T-cell (primary cell): ENCODE measurements around the gene EPAS1. TPM values are rescaled to one million over a fixed set of nuclear protein-coding genes. Genes with fewer than 3 reads are reported as not detected.

Experiments used
- ATAC-seq, 4 experiments: fragments of 200-7000 bp in 3 of 4; fragments of 150-1000 bp in 1 of 4; cut with Tn5 transposase; replicated peaks in 1 of 4; 1 replicate in 3 of 4; 2 replicates in 1 of 4; pipeline ENCODE4 v1.10.0; 2021; ENCODE audit warnings: moderate library complexity in 3 of 4, mild to moderate bottlenecking in 2 of 4, moderate number of reproducible peaks in 1 of 4
- CTCF ChIA-PET, 2 donors: fragments of 300-600 bp; sonication (Branson Sonifier 250); formaldehyde crosslinking; loops; one replicate each; lab custom pipeline; 2022; ENCODE audit warnings: antibody characterized with exemption in 2 of 2; lab: Charles Lee
- POLR2A ChIA-PET, 2 donors: fragments of 300-600 bp; sonication (Branson Sonifier 250); formaldehyde crosslinking; loops; one replicate each; lab custom pipeline; 2022; ENCODE audit warnings: antibody characterized with exemption in 2 of 2; lab: Charles Lee
- DNase-seq, 35 experiments: peaks; one replicate each; pipeline versions ENCODE4 v3.0.0 to v3.0.0-alpha.2; 2013 to 2023
- H3K27ac ChIP-seq: one replicate; pipeline ENCODE4 v1.5.1; 2013; ENCODE audit warnings: low read length
- H3K27me3 ChIP-seq, 2 experiments: replicated peaks in 1 of 2; 1 replicate in 1 of 2; 2 replicates in 1 of 2; pipeline versions ENCODE4 v1.6.1 to v1.7.0; 2013; ENCODE audit warnings: low read length in 1 of 2, mixed read lengths in 1 of 2; ENCODE audit not compliant: control insufficient read depth in 2 of 2, insufficient read depth in 2 of 2; ENCODE audit errors: extremely low read depth in 1 of 2
- H3K36me3 ChIP-seq, 2 donors: 1 replicate in 1 of 2; 2 replicates in 1 of 2; pipeline versions ENCODE4 v1.6.1 to v1.7.0; 2013; ENCODE audit warnings: low read length in 1 of 2; ENCODE audit not compliant: control insufficient read depth in 2 of 2, insufficient read depth in 1 of 2; ENCODE audit errors: extremely low read depth in 1 of 2
- H3K4me1 ChIP-seq, 2 experiments: 1 replicate in 1 of 2; 2 replicates in 1 of 2; pipeline versions ENCODE4 v1.6.1 to v1.7.0; 2013; ENCODE audit warnings: low read length in 2 of 2, mixed read lengths in 1 of 2; ENCODE audit not compliant: insufficient read depth in 2 of 2, control insufficient read depth in 1 of 2; ENCODE audit errors: extremely low read depth in 1 of 2
- H3K4me3 ChIP-seq, 2 donors: 1 replicate in 1 of 2; 2 replicates in 1 of 2; pipeline versions ENCODE4 v1.5.1 to v1.7.0; 2013; ENCODE audit warnings: mild to moderate bottlenecking in 2 of 2, low read length in 1 of 2, moderate library complexity in 1 of 2; ENCODE audit not compliant: control insufficient read depth in 1 of 2; ENCODE audit errors: extremely low read depth in 1 of 2
- H3K9me3 ChIP-seq: 2 replicates; pipeline ENCODE4 v1.7.0; 2013
- H3K27ac Mint-ChIP-seq, 2 donors: one replicate each; pipeline ENCODE4 v1.8.0; 2020 to 2021; ENCODE audit warnings: mild to moderate bottlenecking in 2 of 2, mixed read lengths in 2 of 2
- H3K27me3 Mint-ChIP-seq, 2 donors: one replicate each; pipeline ENCODE4 v1.8.0; 2021 to 2022; ENCODE audit warnings: mixed read lengths in 2 of 2
- H3K36me3 Mint-ChIP-seq: one replicate; pipeline ENCODE4 v1.8.0; 2021; ENCODE audit warnings: mixed read lengths
- H3K4me1 Mint-ChIP-seq, 3 donors: one replicate each; pipeline ENCODE4 v1.8.0; 2020 to 2022; ENCODE audit warnings: mixed read lengths in 3 of 3, mild to moderate bottlenecking in 1 of 3
- H3K4me3 Mint-ChIP-seq, 3 donors: one replicate each; pipeline ENCODE4 v1.8.0; 2020 to 2022; ENCODE audit warnings: mild to moderate bottlenecking in 3 of 3, mixed read lengths in 3 of 3, moderate library complexity in 3 of 3
- H3K9me3 Mint-ChIP-seq, 3 donors: one replicate each; pipeline ENCODE4 v1.8.0; 2020 to 2022; ENCODE audit warnings: mixed read lengths in 3 of 3
- WGBS: methylation state at CpG from one replicate; pipeline ENCODE4 v1.1.5; 2013; ENCODE audit warnings: missing lambda C conversion rate; ENCODE audit not compliant: insufficient coverage; 5-methylcytosine and 5-hydroxymethylcytosine counted together
- total RNA-seq, 35 experiments: library from RNA in 6 of 35; stranded (reverse) in 6 of 35; fragments of 120-200 nt in 1 of 35; gene quantifications; one replicate each; pipeline versions ENCODE4 v1.2.1 to v1.2.4 and lab custom pipeline; 2013 to 2026

The EPAS1 gene
- total RNA-seq, 5 donors from 2014 or later (not counting 1 experiment from before 2014, with no cell fraction given) = 1.0 to 4.0 (median 3.0) TPM

GRCh38 chr2:46263347-46263746 lies 33.9 kb upstream of the EPAS1 start:
- Histone ChIP-seq H3K4me1 (no peaks in the 10 kb centered on the region), H3K27ac (no peak overlapping the region), H3K4me3 (no peak overlapping the region), H3K9me3 (no peaks in the 10 kb centered on the region), H3K36me3 (no peaks in the 10 kb centered on the region), H3K27me3 (no peaks in the 10 kb centered on the region)
- WGBS = no CpG with 5 or more reads among the region's 1 CpG
- Mint-ChIP-seq H3K36me3 (no peaks in the 10 kb centered on the region), H3K4me1 (peaks cover 0 to 7% (median 5%) of the 10 kb centered on the region in 3 donors), H3K27ac (no peak overlapping the region), H3K9me3 (no peaks in the 10 kb centered on the region), H3K4me3 (no peak overlapping the region), H3K27me3 (peaks cover 3 to 5% of the 10 kb centered on the region in 2 donors)
- ChIA-PET POLR2A (no interaction called here), CTCF (no interaction called here)
- ATAC-seq = no peak
- DNase-seq = no peak

GRCh38 chr2:46264447-46264846 lies 32.8 kb upstream of the EPAS1 start:
- CTCF ChIA-PET = interaction anchor here in 1 of 2 donors (1.1 kb wide), 1 partner anchor 202 kb away, joined by 3 read pairs; no protein-coding TSS in a partner anchor

GRCh38 chr2:46266134-46266533 lies 31.1 kb upstream of the EPAS1 start:
- ChIA-PET CTCF (no interaction called here), POLR2A (no interaction called here)
- H3K4me3 ChIP-seq = no peak overlapping the region
- Mint-ChIP-seq H3K27ac (no peak overlapping the region), H3K9me3 (no peaks in the 10 kb centered on the region), H3K4me1 (peaks cover 5 to 7% (median 5%) of the 10 kb centered on the region in 3 donors), H3K4me3 (no peak overlapping the region), H3K27me3 (peaks cover 3 to 5% of the 10 kb centered on the region in 2 donors), H3K36me3 (no peaks in the 10 kb centered on the region)
- H3K4me1 ChIP-seq = peaks cover 0 to 4% of the 10 kb centered on the region in 2 experiments
- no peak for DNase-seq
- peaks cover 0 to 3% of the 10 kb centered on the region in 2 experiments for H3K27me3 ChIP-seq
- H3K9me3 ChIP-seq = no peaks in the 10 kb centered on the region
- WGBS = 100% methylated on average over 1 of the region's 5 CpGs
- H3K27ac ChIP-seq = no peak overlapping the region
- no peak for ATAC-seq
- H3K36me3 ChIP-seq = no peaks in the 10 kb centered on the region

More at GRCh38 chr2:46264447-46264846, 32.8 kb upstream of the EPAS1 start:
- POLR2A ChIA-PET = no interaction called here
- 100% methylated on average over 1 of the region's 2 CpGs for WGBS
- no peak overlapping the region for H3K27ac Mint-ChIP-seq
- H3K9me3 ChIP-seq = no peaks in the 10 kb centered on the region
- H3K4me1 Mint-ChIP-seq = peaks cover 0 to 7% (median 5%) of the 10 kb centered on the region in 3 donors
- no peak for ATAC-seq
- no peaks in the 10 kb centered on the region for H3K27me3 ChIP-seq
- no peaks in the 10 kb centered on the region for H3K36me3 ChIP-seq
- H3K4me1 ChIP-seq = no peaks in the 10 kb centered on the region
- DNase-seq = no peak
- peaks cover 3 to 5% of the 10 kb centered on the region in 2 donors for H3K27me3 Mint-ChIP-seq
- H3K9me3 Mint-ChIP-seq = no peaks in the 10 kb centered on the region
- H3K4me3 ChIP-seq = no peak overlapping the region
- no peaks in the 10 kb centered on the region for H3K36me3 Mint-ChIP-seq
- no peak overlapping the region for H3K27ac ChIP-seq
- no peak overlapping the region for H3K4me3 Mint-ChIP-seq

- peaks cover 0 to 3% of the 10 kb centered on the region in 2 experiments for H3K27me3 ChIP-seq
- Mint-ChIP-seq H3K4me1 (peaks cover 5 to 7% (median 5%) of the 10 kb centered on the region in 3 donors), H3K36me3 (no peaks in the 10 kb centered on the region), H3K9me3 (no peaks in the 10 kb centered on the region), H3K27ac (no peak overlapping the region), H3K4me3 (no peak overlapping the region), H3K27me3 (peaks cover 3 to 5% of the 10 kb centered on the region in 2 donors)
- ATAC-seq (no peak), DNase-seq (no peak)
- no CpG with 5 or more reads among the region's 1 CpG for WGBS
- H3K4me3 ChIP-seq = no peak overlapping the region
- H3K27ac ChIP-seq = no peak overlapping the region
- H3K36me3 ChIP-seq = no peaks in the 10 kb centered on the region
- no peaks in the 10 kb centered on the region for H3K9me3 ChIP-seq
- H3K4me1 ChIP-seq = peaks cover 0 to 4% of the 10 kb centered on the region in 2 experiments
- ChIA-PET POLR2A (interaction anchor here in 1 of 2 donors (0.6 kb wide), 1 partner anchor 118 kb away, joined by 3 read pairs; no protein-coding TSS in a partner anchor), CTCF (no interaction called here)
Observed at GRCh38 chr2:46267616-46268015, 29.6 kb upstream of the EPAS1 start.

- no peaks in the 10 kb centered on the region for H3K36me3 ChIP-seq
- H3K27ac ChIP-seq = no peak overlapping the region
- DNase-seq (no peak), ATAC-seq (no peak)
- H3K4me3 ChIP-seq = no peak overlapping the region
- CTCF ChIA-PET = no interaction called here
- peaks cover 0 to 4% of the 10 kb centered on the region in 2 experiments for H3K4me1 ChIP-seq
- Mint-ChIP-seq H3K36me3 (no peaks in the 10 kb centered on the region), H3K9me3 (no peaks in the 10 kb centered on the region), H3K4me1 (peaks cover 5 to 7% (median 5%) of the 10 kb centered on the region in 3 donors), H3K4me3 (no peak overlapping the region), H3K27ac (no peak overlapping the region), H3K27me3 (peaks cover 3 to 4% of the 10 kb centered on the region in 2 donors)
- WGBS = no CpG with 5 or more reads among the region's 2 CpGs
- peaks cover 0 to 3% of the 10 kb centered on the region in 2 experiments for H3K27me3 ChIP-seq
- H3K9me3 ChIP-seq = no peaks in the 10 kb centered on the region
- POLR2A ChIA-PET = no interaction called here
Observed at GRCh38 chr2:46268196-46268595, 29.0 kb upstream of the EPAS1 start.

GRCh38 chr2:46269001-46269400 lies 28.2 kb upstream of the EPAS1 start:
- Histone ChIP-seq H3K4me3 (no peak overlapping the region), H3K4me1 (peaks cover 0 to 4% of the 10 kb centered on the region in 2 experiments), H3K27ac (no peak overlapping the region), H3K9me3 (no peaks in the 10 kb centered on the region), H3K27me3 (peaks cover 0 to 3% of the 10 kb centered on the region in 2 experiments), H3K36me3 (no peaks in the 10 kb centered on the region)
- POLR2A ChIA-PET = no interaction called here
- DNase-seq (no peak), ATAC-seq (no peak)
- no peaks in the 10 kb centered on the region for H3K36me3 Mint-ChIP-seq
- no peaks in the 10 kb centered on the region for H3K27me3 Mint-ChIP-seq
- CTCF ChIA-PET = no interaction called here
- no peaks in the 10 kb centered on the region for H3K9me3 Mint-ChIP-seq
- H3K27ac Mint-ChIP-seq = no peak overlapping the region
- 100% methylated on average over 1 of the region's 4 CpGs for WGBS
- peaks cover 5 to 7% (median 5%) of the 10 kb centered on the region in 3 donors for H3K4me1 Mint-ChIP-seq
- H3K4me3 Mint-ChIP-seq = no peak overlapping the region
